Omental fat pad (tissue), 4 donors: ENCODE data around the gene DPYSL3. TPM values are rescaled to one million over a fixed set of nuclear protein-coding genes. Genes with fewer than 3 reads are reported as not detected.
"Not testable (repeated sequence)": the region's sequence is repeated elsewhere in the genome, so short reads cannot be mapped to it uniquely, and the experiment has no call there.

Source experiments
- ATAC-seq: fragments of 150-250 bp; one replicate; pipeline ENCODE4 v1.9.1; 2016; ENCODE audit warnings: mild to moderate bottlenecking, moderate library complexity; ENCODE audit not compliant: low FRiP score
- DNase-seq: peaks from one replicate; pipeline ENCODE4 v3.0.0-alpha.2; 2019; ENCODE audit warnings: low spot score
- total RNA-seq, 4 donors: library from RNA; depleted of rRNA; stranded (reverse); fragments of >200 nt; gene quantifications; one replicate each; pipeline ENCODE4 v1.1.0, GENCODE V29; 2016
- TF ChIP-seq, protein P1 (sequence below), 3 donors: fragments of 450-650 bp; IDR thresholded peaks; one replicate each; pipeline ENCODE4 v1.5.1; 2016 to 2017; ENCODE audit warnings: antibody characterized with exemption in 3 of 3, mild to moderate bottlenecking in 3 of 3, moderate library complexity in 2 of 3

The DPYSL3 gene
- total RNA-seq, 4 donors from 2014 or later = 26.9 to 78.0 (median 54.9) TPM

DNA sequence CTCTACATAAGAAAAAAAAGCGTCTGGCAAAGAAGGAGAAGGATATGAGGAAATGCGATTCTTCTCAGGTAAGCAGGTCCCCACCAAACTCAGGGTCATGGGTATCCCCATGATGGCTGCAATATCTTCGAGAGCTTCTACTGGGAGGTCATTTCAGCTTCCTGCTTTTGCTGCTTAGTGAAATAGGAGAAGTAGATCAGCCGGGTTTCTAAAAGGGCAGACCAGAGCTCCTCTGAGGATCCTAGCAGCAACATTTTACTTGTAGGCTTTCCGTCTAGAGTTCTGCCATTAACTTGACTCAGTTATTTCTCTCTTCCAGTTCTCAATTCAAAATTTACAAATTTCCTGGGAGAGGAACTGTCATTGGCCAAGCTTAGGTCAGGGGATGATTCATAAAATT lies 134.7 kb downstream of the DPYSL3 start:
- no peak for ATAC-seq
- DNase-seq = no peak
- TF ChIP-seq, protein P1, sequence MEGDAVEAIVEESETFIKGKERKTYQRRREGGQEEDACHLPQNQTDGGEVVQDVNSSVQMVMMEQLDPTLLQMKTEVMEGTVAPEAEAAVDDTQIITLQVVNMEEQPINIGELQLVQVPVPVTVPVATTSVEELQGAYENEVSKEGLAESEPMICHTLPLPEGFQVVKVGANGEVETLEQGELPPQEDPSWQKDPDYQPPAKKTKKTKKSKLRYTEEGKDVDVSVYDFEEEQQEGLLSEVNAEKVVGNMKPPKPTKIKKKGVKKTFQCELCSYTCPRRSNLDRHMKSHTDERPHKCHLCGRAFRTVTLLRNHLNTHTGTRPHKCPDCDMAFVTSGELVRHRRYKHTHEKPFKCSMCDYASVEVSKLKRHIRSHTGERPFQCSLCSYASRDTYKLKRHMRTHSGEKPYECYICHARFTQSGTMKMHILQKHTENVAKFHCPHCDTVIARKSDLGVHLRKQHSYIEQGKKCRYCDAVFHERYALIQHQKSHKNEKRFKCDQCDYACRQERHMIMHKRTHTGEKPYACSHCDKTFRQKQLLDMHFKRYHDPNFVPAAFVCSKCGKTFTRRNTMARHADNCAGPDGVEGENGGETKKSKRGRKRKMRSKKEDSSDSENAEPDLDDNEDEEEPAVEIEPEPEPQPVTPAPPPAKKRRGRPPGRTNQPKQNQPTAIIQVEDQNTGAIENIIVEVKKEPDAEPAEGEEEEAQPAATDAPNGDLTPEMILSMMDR (IDR thresholded peaks at IDR 0.05) = no peak

DNA sequence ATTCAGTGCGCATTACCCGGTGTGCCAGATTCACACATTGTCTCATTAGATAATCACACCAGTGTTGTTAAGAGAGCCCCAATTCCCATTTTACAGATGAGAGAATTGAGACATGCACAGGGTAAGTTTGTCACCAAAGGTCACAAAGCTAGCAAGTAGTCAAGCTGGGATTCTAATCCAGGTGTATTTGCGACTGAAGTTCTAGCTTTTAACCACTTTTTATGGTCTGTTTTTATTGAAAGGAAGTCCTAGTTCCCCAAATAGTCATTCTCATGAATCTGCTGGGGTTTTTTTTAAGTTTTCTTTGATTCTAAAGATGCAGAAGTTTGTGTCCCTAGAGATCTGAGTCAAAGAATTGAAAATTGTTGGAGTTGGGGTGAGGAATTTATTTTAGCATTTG lies 136.5 kb downstream of the DPYSL3 start:
- TF ChIP-seq, protein P1 (IDR thresholded peaks at IDR 0.05) = no peak
- DNase-seq (no peak), ATAC-seq (no peak)

DNA sequence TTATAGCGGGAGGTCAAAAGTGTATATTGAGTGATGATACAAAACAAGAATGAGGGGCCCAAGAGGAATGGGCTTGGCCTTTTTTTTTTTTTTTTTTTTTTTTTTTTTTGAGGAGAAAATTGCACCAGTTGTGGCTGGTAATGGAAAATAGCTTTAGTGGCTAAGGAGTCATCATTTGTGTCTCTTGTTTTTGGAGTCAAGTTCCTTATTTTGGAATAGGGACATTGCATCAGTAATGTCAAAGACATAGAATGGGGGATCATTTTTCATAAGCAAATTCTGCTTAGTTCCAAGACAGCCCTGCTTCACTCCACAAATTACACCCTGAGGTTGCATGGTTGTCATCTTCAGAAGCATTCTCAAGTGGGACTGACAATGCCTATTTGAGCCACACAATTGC lies 137.7 kb downstream of the DPYSL3 start:
- ATAC-seq = no peak
- DNase-seq = no peak
- TF ChIP-seq, protein P1 (IDR thresholded peaks at IDR 0.05) = no peak

DNA sequence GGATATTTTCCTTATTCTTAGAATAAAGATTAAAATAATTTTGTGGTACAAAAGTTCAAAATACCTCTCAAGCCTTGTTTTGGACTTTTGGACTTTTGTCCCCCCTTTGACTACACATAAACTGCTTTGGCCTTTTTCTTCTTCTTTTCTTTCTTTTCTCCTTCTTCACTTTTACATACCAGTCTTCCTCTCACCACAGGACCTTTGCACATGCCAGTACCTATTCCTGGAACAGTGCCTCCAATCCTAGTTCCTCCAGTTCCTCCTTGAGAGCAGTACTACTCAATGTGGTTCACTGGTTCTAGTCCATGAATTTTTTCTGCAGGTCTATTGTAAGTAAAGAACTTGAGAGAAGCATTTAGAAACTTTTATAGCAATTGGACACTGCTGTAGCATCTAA lies 138.6 kb downstream of the DPYSL3 start:
- no peak for ATAC-seq
- TF ChIP-seq, protein P1 (IDR thresholded peaks at IDR 0.05) = no peak

DNA sequence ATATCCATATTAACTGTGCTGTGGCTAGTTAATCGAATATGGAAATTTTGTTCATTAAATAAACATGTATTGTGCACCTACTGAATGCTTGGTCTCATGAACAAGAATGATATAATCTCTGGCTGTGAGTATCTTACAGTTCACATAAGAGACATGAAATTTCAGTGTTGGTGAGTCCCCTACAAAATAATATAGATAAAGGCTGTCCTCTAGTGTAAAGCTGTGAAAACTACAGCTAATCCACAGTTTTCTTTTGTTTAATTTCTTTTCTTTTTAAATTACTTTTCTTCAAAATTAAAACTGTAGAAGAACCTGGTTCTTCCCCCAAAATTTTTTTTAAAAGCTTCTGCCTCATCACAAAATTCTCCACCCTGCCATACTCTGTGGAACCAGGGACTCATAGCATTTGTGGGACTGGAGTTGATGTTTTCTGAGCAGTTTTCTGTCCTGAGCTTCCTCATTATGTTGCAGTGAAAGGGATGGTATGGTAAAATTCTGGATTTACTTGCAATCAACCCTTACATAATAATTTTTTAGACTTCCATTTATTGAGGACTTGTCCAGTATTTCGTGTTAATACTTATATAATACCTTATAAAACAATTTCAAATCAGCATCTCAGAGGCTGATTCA lies 140.0 kb downstream of the DPYSL3 start:
- DNase-seq = no peak
- no peak for ATAC-seq
- TF ChIP-seq, protein P1 (IDR thresholded peaks at IDR 0.05) = no peak

More for the DNA sequence above, 138.6 kb downstream of the DPYSL3 start:
- no peak for DNase-seq

DNA sequence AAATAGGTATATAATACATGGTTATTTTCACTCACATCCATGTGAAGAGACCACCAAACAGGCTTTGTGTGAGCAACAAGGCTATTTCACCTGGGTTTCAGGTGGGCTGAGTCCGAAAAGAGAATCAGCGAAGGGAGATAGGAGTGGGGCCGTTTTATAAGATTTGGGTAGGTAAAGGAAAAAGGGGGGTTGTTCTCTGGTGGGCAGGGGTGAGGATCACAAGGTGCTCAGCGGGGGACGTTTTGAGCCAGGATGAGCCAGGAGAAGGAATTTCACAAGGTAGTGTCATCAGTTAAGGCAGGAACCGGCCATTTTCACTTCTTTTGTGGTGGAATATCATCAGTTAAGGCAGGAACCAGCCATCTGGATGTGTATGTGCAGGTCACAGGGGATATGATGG lies 142.5 kb downstream of the DPYSL3 start:
- DNase-seq, ATAC-seq: not testable (repeated sequence)

DNA sequence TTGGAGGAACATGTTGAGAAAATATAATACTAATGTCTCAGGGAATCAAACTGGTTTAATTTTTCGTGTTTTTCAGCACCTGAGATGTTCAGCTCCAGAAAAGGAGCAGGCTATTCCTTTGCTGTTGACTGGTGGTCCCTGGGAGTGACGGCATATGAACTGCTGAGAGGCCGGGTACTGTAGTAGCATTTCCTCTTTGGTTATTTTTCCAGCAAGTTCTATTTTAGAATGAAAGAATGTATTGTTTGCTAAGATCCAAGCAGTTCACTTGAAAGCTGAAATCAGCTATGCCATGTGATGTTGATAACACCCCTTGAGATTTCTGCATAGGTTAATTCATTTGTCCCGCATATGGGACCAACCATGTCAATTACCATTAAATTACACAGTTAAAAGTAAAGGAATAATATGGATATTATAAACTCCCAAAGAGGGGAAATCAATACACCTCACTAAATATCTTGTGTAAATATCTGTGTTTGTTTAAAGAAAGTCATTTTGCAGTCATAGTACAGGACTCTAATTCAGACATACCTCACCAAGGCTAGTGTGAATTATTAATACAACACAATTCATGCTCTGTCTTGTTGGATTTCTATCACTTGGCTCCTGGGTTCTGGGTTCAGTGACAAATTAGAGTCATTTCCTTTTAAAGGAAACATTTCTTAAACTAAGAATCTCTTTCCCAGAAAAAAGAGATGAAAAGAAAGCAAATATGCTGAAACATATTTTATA lies 148.3 kb downstream of the DPYSL3 start:
- TF ChIP-seq, protein P1 (IDR thresholded peaks at IDR 0.05) = no peak
- ATAC-seq = no peak
- DNase-seq = no peak
